Peyer's patch (tissue), 4 donors: ENCODE data around the gene CAST. TPM values are rescaled to one million over a fixed set of nuclear protein-coding genes. Genes with fewer than 3 reads are reported as not detected.

Experiments
- DNase-seq, 3 donors: peaks; one replicate each; pipeline ENCODE4 v3.0.0-alpha.2; 2017 to 2019
- H3K27ac ChIP-seq, 4 donors: fragments of 200-600 bp; sonication (generic); one replicate each; pipeline ENCODE4 v1.5.1; 2016 to 2019
- H3K27me3 ChIP-seq, 2 donors: fragments of 200-600 bp; sonication (generic); one replicate each; pipeline ENCODE4 v1.5.1; 2019
- H3K36me3 ChIP-seq, 3 donors: fragments of 200-600 bp; sonication (generic); one replicate each; pipeline ENCODE4 v1.5.1; 2016 to 2019
- H3K4me1 ChIP-seq, 4 donors: fragments of 200-600 bp; sonication (generic); one replicate each; pipeline ENCODE4 v1.5.1; 2016 to 2019
- H3K4me3 ChIP-seq, 4 donors: fragments of 200-600 bp; sonication (generic); 1 replicate in 3 of 4; 2 replicates in 1 of 4; pipeline ENCODE4 v1.5.1; 2016 to 2019; ENCODE audit warnings: mild to moderate bottlenecking in 1 of 4
- H3K9me3 ChIP-seq, 4 donors: fragments of 200-600 bp; sonication (generic); one replicate each; pipeline ENCODE4 v1.5.1; 2016 to 2019; ENCODE audit warnings: mild to moderate bottlenecking in 1 of 4
- POLR2A ChIP-seq, 2 donors: fragments of 450-650 bp; IDR thresholded peaks; one replicate each; pipeline ENCODE4 v1.5.1; 2017; ENCODE audit warnings: antibody characterized with exemption in 2 of 2, mild to moderate bottlenecking in 2 of 2, moderate library complexity in 2 of 2
- total RNA-seq, 4 donors: library from RNA; depleted of rRNA; stranded (reverse); fragments of >200 nt; gene quantifications; one replicate each; pipeline ENCODE4 v1.1.0, GENCODE V29; 2016
- TF ChIP-seq, protein P1 (sequence below), 6 experiments: fragments of 450-650 bp in 4 of 6; fragments of 200-600 bp in 2 of 6; sonication (generic) in 1 of 6; IDR thresholded peaks; one replicate each; pipeline ENCODE4 v1.5.1; 2017 to 2019; ENCODE audit warnings: antibody characterized with exemption in 6 of 6, mild to moderate bottlenecking in 3 of 6, moderate library complexity in 1 of 6

The CAST gene
- total RNA-seq, 4 donors from 2014 or later = 268 to 396 (median 337) TPM

DNA sequence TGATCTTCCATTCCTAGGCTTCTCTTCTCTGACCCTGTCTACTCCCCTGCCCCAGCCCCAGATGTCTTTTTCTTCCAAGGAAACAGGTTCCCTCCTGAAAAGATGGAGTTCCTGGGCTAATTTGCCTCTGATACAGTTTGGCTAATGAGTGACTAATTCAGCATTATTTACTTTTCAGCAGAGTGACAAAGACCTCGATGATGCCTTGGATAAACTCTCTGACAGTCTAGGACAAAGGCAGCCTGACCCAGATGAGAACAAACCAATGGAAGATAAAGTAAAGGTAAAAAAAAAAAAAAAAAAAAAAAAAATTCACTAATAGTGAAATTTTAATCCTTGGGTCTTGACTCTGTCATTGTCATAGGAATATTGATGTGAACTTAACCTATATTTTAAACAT lies 102.9 kb downstream of the CAST start:
- DNase-seq = no peak
- Histone ChIP-seq H3K4me3 (no peak overlapping the region), H3K27me3 (no peaks in the 10 kb centered on the region), H3K9me3 (no peaks in the 10 kb centered on the region), H3K4me1 (no peaks in the 10 kb centered on the region), H3K27ac (no peak overlapping the region), H3K36me3 (peaks cover 0 to 93% (median 4%) of the 10 kb centered on the region in 3 donors)
- no peak for TF ChIP-seq POLR2A (IDR thresholded peaks at IDR 0.05)
- TF ChIP-seq, protein P1, sequence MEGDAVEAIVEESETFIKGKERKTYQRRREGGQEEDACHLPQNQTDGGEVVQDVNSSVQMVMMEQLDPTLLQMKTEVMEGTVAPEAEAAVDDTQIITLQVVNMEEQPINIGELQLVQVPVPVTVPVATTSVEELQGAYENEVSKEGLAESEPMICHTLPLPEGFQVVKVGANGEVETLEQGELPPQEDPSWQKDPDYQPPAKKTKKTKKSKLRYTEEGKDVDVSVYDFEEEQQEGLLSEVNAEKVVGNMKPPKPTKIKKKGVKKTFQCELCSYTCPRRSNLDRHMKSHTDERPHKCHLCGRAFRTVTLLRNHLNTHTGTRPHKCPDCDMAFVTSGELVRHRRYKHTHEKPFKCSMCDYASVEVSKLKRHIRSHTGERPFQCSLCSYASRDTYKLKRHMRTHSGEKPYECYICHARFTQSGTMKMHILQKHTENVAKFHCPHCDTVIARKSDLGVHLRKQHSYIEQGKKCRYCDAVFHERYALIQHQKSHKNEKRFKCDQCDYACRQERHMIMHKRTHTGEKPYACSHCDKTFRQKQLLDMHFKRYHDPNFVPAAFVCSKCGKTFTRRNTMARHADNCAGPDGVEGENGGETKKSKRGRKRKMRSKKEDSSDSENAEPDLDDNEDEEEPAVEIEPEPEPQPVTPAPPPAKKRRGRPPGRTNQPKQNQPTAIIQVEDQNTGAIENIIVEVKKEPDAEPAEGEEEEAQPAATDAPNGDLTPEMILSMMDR (IDR thresholded peaks at IDR 0.05) = no peak

- Histone ChIP-seq H3K36me3 (peaks cover 0 to 100% (median 4%) of the 10 kb centered on the region in 3 donors), H3K4me1 (no peaks in the 10 kb centered on the region), H3K4me3 (no peak overlapping the region), H3K9me3 (no peaks in the 10 kb centered on the region), H3K27ac (no peak overlapping the region), H3K27me3 (no peaks in the 10 kb centered on the region)
- TF ChIP-seq, protein P1 (IDR thresholded peaks at IDR 0.05) = no peak
- no peak for TF ChIP-seq POLR2A (IDR thresholded peaks at IDR 0.05)
- no peak for DNase-seq
Measured at GRCh38 chr5:96768708-96769251, 106.6 kb downstream of the CAST start.

DNA sequence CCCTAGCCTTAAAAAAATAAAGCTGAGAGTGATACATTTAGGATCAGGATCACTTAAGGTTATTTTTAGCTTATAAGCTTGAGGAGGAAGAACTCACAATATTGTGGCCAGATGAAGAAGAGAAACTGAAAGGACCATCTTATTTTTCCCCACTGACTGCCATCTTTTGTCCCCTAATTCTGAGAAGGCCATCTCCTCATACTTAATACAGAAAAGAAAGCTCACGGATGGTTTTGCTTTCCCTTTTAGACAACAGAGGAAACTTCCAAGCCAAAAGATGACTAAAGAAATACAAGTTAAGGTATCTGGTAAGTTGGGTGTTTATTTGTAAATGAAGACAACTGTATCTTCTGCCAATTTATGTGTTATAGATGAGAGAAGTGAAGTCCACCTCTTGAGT lies 109.2 kb downstream of the CAST start:
- no peaks in the 10 kb centered on the region for H3K27me3 ChIP-seq
- H3K4me3 ChIP-seq = no peak overlapping the region
- H3K4me1 ChIP-seq = no peaks in the 10 kb centered on the region
- peaks cover 0 to 100% (median 4%) of the 10 kb centered on the region in 3 donors for H3K36me3 ChIP-seq
- no peak for DNase-seq
- no peak overlapping the region for H3K27ac ChIP-seq
- TF ChIP-seq POLR2A (IDR thresholded peaks at IDR 0.05) = no peak
- TF ChIP-seq, protein P1 (IDR thresholded peaks at IDR 0.05) = no peak
- H3K9me3 ChIP-seq = no peaks in the 10 kb centered on the region

DNA sequence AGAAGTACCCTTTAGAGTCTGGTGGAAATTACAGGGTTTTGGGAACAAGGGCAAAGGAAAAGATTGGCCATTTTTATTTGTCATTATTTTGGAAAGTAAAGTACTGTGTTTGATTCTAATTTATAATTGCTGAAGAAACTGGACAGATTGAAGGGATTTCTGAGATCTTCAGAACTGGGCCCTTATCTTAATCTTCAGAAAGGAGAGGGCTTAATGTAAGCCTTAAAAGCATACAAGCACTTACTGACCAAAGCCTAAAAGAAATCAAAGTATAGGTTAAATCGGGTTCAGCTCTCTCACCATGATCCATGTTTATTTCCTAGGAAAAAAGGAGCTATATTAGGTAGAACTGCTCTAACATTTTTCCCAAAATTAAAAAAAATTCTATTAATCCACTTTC lies 109.9 kb downstream of the CAST start:
- H3K9me3 ChIP-seq = no peaks in the 10 kb centered on the region
- no peak for DNase-seq
- H3K27me3 ChIP-seq = no peaks in the 10 kb centered on the region
- H3K4me1 ChIP-seq = no peaks in the 10 kb centered on the region
- no peak overlapping the region for H3K4me3 ChIP-seq
- no peak overlapping the region for H3K27ac ChIP-seq
- no peak for TF ChIP-seq POLR2A (IDR thresholded peaks at IDR 0.05)
- TF ChIP-seq, protein P1 (IDR thresholded peaks at IDR 0.05) = no peak
- H3K36me3 ChIP-seq = peaks cover 0 to 97% (median 0%) of the 10 kb centered on the region in 3 donors

DNA sequence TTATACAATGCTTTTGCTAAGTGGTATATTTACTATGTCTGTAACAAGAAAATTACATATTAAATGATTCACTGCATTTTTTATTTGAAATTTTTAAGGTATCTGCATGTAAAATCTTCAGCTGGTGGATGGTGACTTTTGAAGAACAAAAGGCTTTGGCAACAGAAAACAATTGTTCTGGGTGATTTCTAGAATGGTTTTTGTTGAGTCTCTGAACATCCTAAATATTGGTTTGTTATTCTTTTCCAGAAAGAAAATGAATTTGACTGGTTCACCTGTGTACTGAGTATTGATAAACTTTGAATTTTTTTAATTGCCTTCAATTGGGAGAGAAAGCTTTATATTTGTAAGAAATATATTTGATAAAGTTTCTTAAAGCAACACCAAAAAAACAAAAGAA lies 110.4 kb downstream of the CAST start:
- Histone ChIP-seq H3K4me3 (no peak overlapping the region), H3K36me3 (peaks cover 0 to 97% (median 0%) of the 10 kb centered on the region in 3 donors), H3K9me3 (no peaks in the 10 kb centered on the region), H3K27ac (no peak overlapping the region), H3K4me1 (no peaks in the 10 kb centered on the region), H3K27me3 (no peaks in the 10 kb centered on the region)
- DNase-seq = no peak
- TF ChIP-seq, protein P1 (IDR thresholded peaks at IDR 0.05) = no peak
- TF ChIP-seq POLR2A (IDR thresholded peaks at IDR 0.05) = no peak

- TF ChIP-seq POLR2A (IDR thresholded peaks at IDR 0.05) = no peak
- TF ChIP-seq, protein P1 (IDR thresholded peaks at IDR 0.05) = no peak
- Histone ChIP-seq H3K27ac (no peak overlapping the region), H3K36me3 (peaks cover 0 to 95% (median 0%) of the 10 kb centered on the region in 3 donors), H3K27me3 (no peaks in the 10 kb centered on the region), H3K4me1 (no peaks in the 10 kb centered on the region), H3K9me3 (no peaks in the 10 kb centered on the region), H3K4me3 (no peak overlapping the region)
- no peak for DNase-seq
Measured at GRCh38 chr5:96775050-96775449, 112.9 kb downstream of the CAST start.
